ENCODE results near the gene IFNL1.

- no peak for TF ChIP-seq CTCF (IDR thresholded peaks at IDR 0.05)
- no peak for TF ChIP-seq POLR2A (IDR thresholded peaks at IDR 0.05)
These were observed 41.5 kb upstream of the IFNL1 start for GRCh38 chr19:39254531-39255345.

All from heart left ventricle (tissue), 13 donors.